Bladder microvascular endothelial cell (primary cell): Measurements from ENCODE around the gene PABPC1L2A. TPM values are rescaled to one million over a fixed set of nuclear protein-coding genes. Genes with fewer than 3 reads are reported as not detected.

Source experiments
- total RNA-seq: library from RNA; depleted of rRNA; stranded (reverse); fragments of >200 nt; gene quantifications from 2 replicates; pipeline ENCODE4 v1.2.3, GENCODE V29; 2014

The PABPC1L2A gene
- not detected in 2 replicates for total RNA-seq

GRCh38 chrX:73079024-73079562, at the start of gene PABPC1L2A:
Gene PABPC1L2A, minus strand, starts transcription at chrX:73079512. Its CDS starts 126 bp downstream, at chrX:73079386.

Other genes with a start within 250 kb of the PABPC1L2A start
- gene FAM236C, start 166.9 kb downstream of the PABPC1L2A start, total RNA-seq, result not detected in 2 replicates
- not detected in 2 replicates for gene FAM236A, start 141.3 kb downstream of the PABPC1L2A start, total RNA-seq
- not detected in 2 replicates for gene DMRTC1, start 135.7 kb downstream of the PABPC1L2A start, total RNA-seq
- not detected in 2 replicates for gene PABPC1L2B, start 76.6 kb downstream of the PABPC1L2A start, total RNA-seq
- gene NAP1L2, start 135.3 kb upstream of the PABPC1L2A start, total RNA-seq, result 0.81 and 3.0 TPM in 2 replicates